Mesenchymal stem cell (in vitro differentiated cells and primary cell): ENCODE results near the gene PROM2. TPM values are rescaled to one million over a fixed set of nuclear protein-coding genes. Genes with fewer than 3 reads are reported as not detected.

Experiments
- DNase-seq: peaks from one replicate; pipeline ENCODE4 v3.0.0-alpha.2; 2013
- H2AFZ ChIP-seq: one replicate; pipeline ENCODE4 v1.6.1; 2013; ENCODE audit warnings: low read depth, mild to moderate bottlenecking, control low read depth, inconsistent platforms, low read length, moderate library complexity
- H2AK5ac ChIP-seq: 2 replicates; pipeline ENCODE4 v1.6.1; 2013; ENCODE audit warnings: low read length, moderate library complexity, mild to moderate bottlenecking, inconsistent platforms; ENCODE audit not compliant: severe bottlenecking
- H2BK120ac ChIP-seq: one replicate; pipeline ENCODE4 v1.6.1; 2013; ENCODE audit warnings: low read depth, mild to moderate bottlenecking, inconsistent platforms, low read length, moderate library complexity
- H2BK12ac ChIP-seq, 2 experiments: one replicate each; pipeline ENCODE4 v1.6.1; 2013; ENCODE audit warnings: inconsistent platforms in 2 of 2, low read length in 2 of 2, mild to moderate bottlenecking in 2 of 2, moderate library complexity in 2 of 2, control low read depth in 1 of 2
- H2BK15ac ChIP-seq: one replicate; pipeline ENCODE4 v1.6.1; 2013; ENCODE audit warnings: mild to moderate bottlenecking, low read depth, inconsistent platforms; ENCODE audit not compliant: poor library complexity, severe bottlenecking
- H2BK5ac ChIP-seq: 2 replicates; pipeline ENCODE4 v1.6.1; 2013; ENCODE audit warnings: low read depth, mild to moderate bottlenecking, low read length, control low read depth, inconsistent platforms; ENCODE audit not compliant: poor library complexity, severe bottlenecking
- H3K14ac ChIP-seq, 2 experiments: one replicate each; pipeline ENCODE4 v1.6.1; 2013; ENCODE audit warnings: inconsistent platforms in 2 of 2, low read length in 2 of 2, control low read depth in 1 of 2, mild to moderate bottlenecking in 1 of 2, moderate library complexity in 1 of 2
- H3K18ac ChIP-seq, 2 experiments: one replicate each; pipeline ENCODE4 v1.6.1; 2013; ENCODE audit warnings: inconsistent platforms in 2 of 2, low read length in 2 of 2, control low read depth in 1 of 2, low read depth in 1 of 2, mild to moderate bottlenecking in 1 of 2
- H3K23ac ChIP-seq, 2 experiments: one replicate each; pipeline ENCODE4 v1.6.1; 2013; ENCODE audit warnings: inconsistent platforms in 2 of 2, low read length in 2 of 2, mild to moderate bottlenecking in 2 of 2, moderate library complexity in 2 of 2, control low read depth in 1 of 2
- H3K27ac ChIP-seq: 2 replicates; pipeline ENCODE4 v1.5.1; 2013; ENCODE audit warnings: mild to moderate bottlenecking, moderate library complexity, low read length, control low read depth, inconsistent platforms; ENCODE audit not compliant: poor library complexity, severe bottlenecking
- H3K27me3 ChIP-seq, 2 experiments: 2 replicates each; pipeline versions ENCODE4 v1.6.1 to v1.7.0; 2013; ENCODE audit warnings: low read length in 2 of 2, mild to moderate bottlenecking in 2 of 2, moderate library complexity in 2 of 2, control low read depth in 1 of 2, inconsistent platforms in 1 of 2; ENCODE audit not compliant: control insufficient read depth in 1 of 2, insufficient read depth in 1 of 2
- H3K36me3 ChIP-seq, 2 experiments: 2 replicates each; pipeline versions ENCODE4 v1.6.1 to v1.7.0; 2013; ENCODE audit warnings: low read length in 2 of 2, control low read depth in 1 of 2, inconsistent platforms in 1 of 2, low read depth in 1 of 2, mild to moderate bottlenecking in 1 of 2; ENCODE audit not compliant: insufficient read depth in 2 of 2, control insufficient read depth in 1 of 2
- H3K4ac ChIP-seq, 2 experiments: one replicate each; pipeline ENCODE4 v1.6.1; 2013; ENCODE audit warnings: inconsistent platforms in 2 of 2, low read length in 2 of 2, mild to moderate bottlenecking in 2 of 2, moderate library complexity in 2 of 2, control low read depth in 1 of 2, low read depth in 1 of 2
- H3K4me1 ChIP-seq: 2 replicates; pipeline ENCODE4 v1.6.1; 2013; ENCODE audit warnings: low read depth, low read length, control low read depth; ENCODE audit not compliant: control insufficient read depth, insufficient read depth
- H3K4me2 ChIP-seq: 2 replicates; pipeline ENCODE4 v1.6.1; 2013; ENCODE audit warnings: low read length, mild to moderate bottlenecking, inconsistent platforms; ENCODE audit not compliant: poor library complexity, severe bottlenecking
- H3K4me3 ChIP-seq, 2 experiments: 2 replicates each; pipeline versions ENCODE4 v1.5.1 to v1.7.0; 2013; ENCODE audit warnings: low read length in 2 of 2, mild to moderate bottlenecking in 2 of 2, control low read depth in 1 of 2, low read depth in 1 of 2; ENCODE audit not compliant: insufficient read depth in 1 of 2
- H3K79me1 ChIP-seq: replicated peaks from 2 replicates; pipeline ENCODE4 v1.6.1; 2013; ENCODE audit warnings: mild to moderate bottlenecking, control low read depth, low read length, inconsistent platforms; ENCODE audit not compliant: poor library complexity, severe bottlenecking
- H3K9ac ChIP-seq: 2 replicates; pipeline ENCODE4 v1.7.0; 2013; ENCODE audit warnings: mild to moderate bottlenecking, low read length, moderate library complexity
- H3K9me3 ChIP-seq: 2 replicates; pipeline ENCODE4 v1.7.0; 2013; ENCODE audit warnings: mild to moderate bottlenecking, low read length; ENCODE audit not compliant: control insufficient read depth
- H4K8ac ChIP-seq: one replicate; pipeline ENCODE4 v1.6.1; 2013; ENCODE audit warnings: inconsistent platforms, mild to moderate bottlenecking, low read length, moderate library complexity
- H4K91ac ChIP-seq: one replicate; pipeline ENCODE4 v1.6.1; 2013; ENCODE audit warnings: mild to moderate bottlenecking, low read length, inconsistent platforms
- WGBS: methylation state at CpG from one replicate; pipeline ENCODE4 v1.1.7; 2013; ENCODE audit warnings: mixed read lengths; 5-methylcytosine and 5-hydroxymethylcytosine counted together
- polyA plus RNA-seq, 2 experiments: library from polyadenylated mRNA; stranded (reverse); fragments of 200-250 nt; gene quantifications; one replicate each; pipeline ENCODE4 v1.2.3, GENCODE V29; 2013

Gene PROM2
- polyA plus RNA-seq (2013, experiment 1 of 2) = 0.18 TPM
- polyA plus RNA-seq (2013, experiment 2 of 2) = 0.05 TPM

- H3K9ac ChIP-seq = no peak within 1 kb of the TSS
- no peak within 1 kb of the TSS for H3K18ac ChIP-seq
- H4K91ac ChIP-seq = peak within 1 kb of the TSS; percentile 28
- no peak within 1 kb of the TSS for H2BK5ac ChIP-seq
- no peak within 1 kb of the TSS for H3K4me2 ChIP-seq
- no peak within 1 kb of the TSS for H2BK15ac ChIP-seq
- H3K4me3 ChIP-seq = no peak within 1 kb of the TSS
- H3K4ac ChIP-seq = no peak within 1 kb of the TSS
- no peaks in the 10 kb centered on the region for H3K9me3 ChIP-seq
- no peak within 1 kb of the TSS for H2BK120ac ChIP-seq
- H2AFZ ChIP-seq = no peak within 1 kb of the TSS
- H2BK12ac ChIP-seq = no peak within 1 kb of the TSS
- no peak within 1 kb of the TSS for H3K14ac ChIP-seq
- H4K8ac ChIP-seq = no peak within 1 kb of the TSS
- H3K4me1 ChIP-seq = peaks cover 18% of the 10 kb centered on the region
- H3K36me3 ChIP-seq = no peaks in the 10 kb centered on the region
- 60% methylated on average over 13 of the region's 17 CpGs for WGBS
- H3K27me3 ChIP-seq = peaks cover 0 to 3% of the 10 kb centered on the region in 2 experiments
- H3K23ac ChIP-seq = no peak within 1 kb of the TSS
- no peak for DNase-seq
- H3K79me1 ChIP-seq = no peaks in the 10 kb centered on the region
- H2AK5ac ChIP-seq = no peak within 1 kb of the TSS
- no peak within 1 kb of the TSS for H3K27ac ChIP-seq
Observed at GRCh38 chr2:95274291-95275150, at the start of gene PROM2. Gene PROM2, plus strand, starts transcription at chr2:95274449. Its CDS starts 137 bp downstream, at chr2:95274586.

GRCh38 chr2:95225658-95226057, 48.6 kb upstream of the PROM2 start:
- Histone ChIP-seq H4K8ac (no peak overlapping the region), H3K9me3 (peaks cover 76% of the 10 kb centered on the region), H3K36me3 (no peaks in the 10 kb centered on the region), H3K18ac (no peak overlapping the region), H3K4ac (no peak overlapping the region), H3K27ac (no peak overlapping the region), H2BK5ac (no peak overlapping the region), H3K23ac (no peak overlapping the region), H2BK12ac (no peak overlapping the region), H2AK5ac (no peak overlapping the region), H4K91ac (no peak overlapping the region), H3K79me1 (no peaks in the 10 kb centered on the region), H3K27me3 (no peaks in the 10 kb centered on the region), H3K4me3 (no peak overlapping the region), H3K4me2 (no peak overlapping the region), H3K4me1 (no peaks in the 10 kb centered on the region), H2AFZ (no peak overlapping the region), H2BK120ac (no peak overlapping the region), H3K9ac (no peak overlapping the region), H3K14ac (no peak overlapping the region), H2BK15ac (no peak overlapping the region)
- DNase-seq = no peak

- H3K9me3 ChIP-seq = peaks cover 35% of the 10 kb centered on the region
- H3K4me2 ChIP-seq = no peak overlapping the region
- H3K27ac ChIP-seq = peak overlapping the region; percentile 35
- H3K27me3 ChIP-seq = no peaks in the 10 kb centered on the region
- no peak overlapping the region for H2AFZ ChIP-seq
- 53% methylated on average over 3 of the region's 3 CpGs for WGBS
- no peaks in the 10 kb centered on the region for H3K36me3 ChIP-seq
- H3K4me1 ChIP-seq = no peaks in the 10 kb centered on the region
- H3K79me1 ChIP-seq = no peaks in the 10 kb centered on the region
- H3K18ac ChIP-seq = no peak overlapping the region
- no peak overlapping the region for H2BK15ac ChIP-seq
- H4K91ac ChIP-seq = no peak overlapping the region
- no peak overlapping the region for H2AK5ac ChIP-seq
- peak overlapping the region; percentile 31 for H2BK5ac ChIP-seq
- DNase-seq = no peak
- no peak overlapping the region for H3K4me3 ChIP-seq
- no peak overlapping the region for H3K4ac ChIP-seq
- H4K8ac ChIP-seq = no peak overlapping the region
- no peak overlapping the region for H2BK120ac ChIP-seq
- no peak overlapping the region for H2BK12ac ChIP-seq
- H3K14ac ChIP-seq = no peak overlapping the region
- no peak overlapping the region for H3K9ac ChIP-seq
- H3K23ac ChIP-seq = no peak overlapping the region
Observed at GRCh38 chr2:95231723-95232122, 42.5 kb upstream of the PROM2 start.

GRCh38 chr2:95232232-95232631, 42.0 kb upstream of the PROM2 start:
- Histone ChIP-seq H3K9me3 (peaks cover 36% of the 10 kb centered on the region), H3K36me3 (no peaks in the 10 kb centered on the region), H2BK5ac (peak overlapping the region; percentile 31), H3K23ac (no peak overlapping the region), H3K4me1 (no peaks in the 10 kb centered on the region), H2BK15ac (no peak overlapping the region), H4K8ac (no peak overlapping the region), H2BK120ac (no peak overlapping the region), H3K4me2 (no peak overlapping the region), H3K4me3 (no peak overlapping the region), H2AK5ac (peak overlapping the region; percentile 27), H3K18ac (no peak overlapping the region), H3K9ac (no peak overlapping the region), H2AFZ (no peak overlapping the region), H3K4ac (no peak overlapping the region), H3K79me1 (no peaks in the 10 kb centered on the region), H3K27me3 (no peaks in the 10 kb centered on the region), H3K27ac (no peak overlapping the region), H2BK12ac (no peak overlapping the region), H4K91ac (no peak overlapping the region), H3K14ac (no peak overlapping the region)
- DNase-seq = no peak
- no CpG with 5 or more reads among the region's 1 CpG for WGBS
